ENCODE measurements around the gene CAMKMT.

CAMKMT gene

GRCh38 chr2:44324971-44325426 lies 36.7 kb upstream of the CAMKMT start:
- Histone ChIP-seq H3K27me3 (replicated peaks) (no peaks in the 10 kb centered on the region), H3K36me3 (replicated peaks) (peaks cover 37% of the 10 kb centered on the region), H3K4me3 (ENCODE audit: low read depth, low read length) (no peak overlapping the region), H3K27ac (no peak overlapping the region)
- TF ChIP-seq CTCF (IDR thresholded peaks at IDR 0.05; ENCODE audit: low read depth, low read length, missing control alignments) = no peak
- DNase-seq = peak; percentile 10
- in situ Hi-C loops (cut with HindIII; ENCODE audit: low pct_ligation_motif_present, low sequenced_read_pairs) = no loop called here

DNA sequence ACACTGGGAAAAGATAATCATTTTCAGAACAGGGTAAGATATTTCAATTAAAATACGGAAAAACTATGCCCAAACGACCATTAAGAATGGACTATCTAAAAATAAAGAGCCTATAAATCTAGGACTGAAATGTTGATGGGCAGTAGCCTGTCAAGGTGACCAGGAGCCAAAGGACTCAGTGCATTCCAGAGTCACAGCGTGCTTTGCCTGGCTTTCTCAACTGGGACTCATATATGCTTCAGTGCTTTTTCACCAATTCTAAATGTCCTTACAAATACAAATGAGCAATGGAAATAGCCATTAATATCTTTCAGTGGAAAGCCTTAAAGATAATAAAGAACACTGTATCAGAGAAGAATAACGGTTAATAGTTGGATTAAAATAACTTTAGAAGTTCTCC lies 35.9 kb upstream of the CAMKMT start:
- DNase-seq = no peak
- Histone ChIP-seq H3K4me3 (ENCODE audit: low read depth, low read length) (no peak overlapping the region), H3K27ac (no peak overlapping the region), H3K27me3 (replicated peaks) (no peaks in the 10 kb centered on the region), H3K36me3 (replicated peaks) (peaks cover 28% of the 10 kb centered on the region)
- in situ Hi-C loops (cut with HindIII; ENCODE audit: low pct_ligation_motif_present, low sequenced_read_pairs) = no loop called here
- no peak for TF ChIP-seq CTCF (IDR thresholded peaks at IDR 0.05; ENCODE audit: low read depth, low read length, missing control alignments)

- H3K4me3 ChIP-seq (ENCODE audit: low read depth, low read length) = no peak overlapping the region
- no peak for TF ChIP-seq CTCF (IDR thresholded peaks at IDR 0.05; ENCODE audit: low read depth, low read length, missing control alignments)
- H3K27ac ChIP-seq = no peak overlapping the region
- peaks cover 25% of the 10 kb centered on the region for H3K36me3 ChIP-seq (replicated peaks)
- no peaks in the 10 kb centered on the region for H3K27me3 ChIP-seq (replicated peaks)
- no peak for DNase-seq
- in situ Hi-C loops (cut with HindIII; ENCODE audit: low pct_ligation_motif_present, low sequenced_read_pairs) = no loop called here
Observed at GRCh38 chr2:44326548-44327264, 35.0 kb upstream of the CAMKMT start.

DNA sequence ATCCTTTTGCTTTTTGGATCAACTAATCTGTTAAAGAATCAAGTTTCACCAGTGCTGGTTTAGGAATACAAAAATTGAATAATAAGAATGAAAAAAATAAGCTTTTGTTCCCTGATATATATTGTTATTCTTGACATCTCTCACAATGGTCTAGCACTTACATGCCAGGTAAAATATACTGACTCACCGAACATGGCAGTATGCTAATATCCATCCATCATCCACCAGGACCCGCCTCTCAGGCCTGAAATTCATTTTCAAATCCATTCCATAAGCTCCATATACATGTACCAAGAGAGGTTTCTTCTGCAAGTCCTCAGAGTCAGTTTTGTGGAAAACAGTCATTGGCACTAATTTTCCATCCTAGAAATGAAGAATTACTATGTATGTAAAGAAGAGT lies 33.0 kb upstream of the CAMKMT start:
- no peak for DNase-seq
- no peak for TF ChIP-seq CTCF (IDR thresholded peaks at IDR 0.05; ENCODE audit: low read depth, low read length, missing control alignments)
- H3K27ac ChIP-seq = no peak overlapping the region
- in situ Hi-C loops (cut with HindIII; ENCODE audit: low pct_ligation_motif_present, low sequenced_read_pairs) = no loop called here
- H3K4me3 ChIP-seq (ENCODE audit: low read depth, low read length) = no peak overlapping the region
- peaks cover 14% of the 10 kb centered on the region for H3K36me3 ChIP-seq (replicated peaks)
- H3K27me3 ChIP-seq (replicated peaks) = no peaks in the 10 kb centered on the region

GRCh38 chr2:44329343-44329742 lies 32.4 kb upstream of the CAMKMT start:
- no peak for TF ChIP-seq CTCF (IDR thresholded peaks at IDR 0.05; ENCODE audit: low read depth, low read length, missing control alignments)
- Histone ChIP-seq H3K4me3 (ENCODE audit: low read depth, low read length) (no peak overlapping the region), H3K27ac (no peak overlapping the region), H3K36me3 (replicated peaks) (peaks cover 14% of the 10 kb centered on the region), H3K27me3 (replicated peaks) (no peaks in the 10 kb centered on the region)
- no peak for DNase-seq
- in situ Hi-C loops (cut with HindIII; ENCODE audit: low pct_ligation_motif_present, low sequenced_read_pairs) = no loop called here

DNA sequence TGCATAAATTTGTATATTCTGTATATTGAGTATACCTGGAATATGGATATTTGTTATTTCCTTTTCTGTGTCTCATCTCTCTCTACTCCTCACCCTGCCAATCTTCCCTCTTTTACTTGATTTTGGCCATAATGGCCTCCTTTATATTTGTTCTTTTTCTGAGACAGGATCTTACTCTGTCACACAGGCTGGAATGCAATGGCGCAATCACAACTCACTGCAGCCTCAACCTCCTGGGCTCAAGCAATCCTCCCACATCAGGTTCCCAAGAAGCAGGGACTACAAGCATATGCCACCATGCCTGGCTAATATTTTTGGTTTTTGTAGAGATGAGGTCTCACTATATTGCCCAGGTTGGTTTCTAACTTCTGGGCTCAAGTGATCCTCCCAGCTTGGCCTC lies 30.9 kb upstream of the CAMKMT start:
- TF ChIP-seq CTCF (IDR thresholded peaks at IDR 0.05; ENCODE audit: low read depth, low read length, missing control alignments) = no peak
- no peak overlapping the region for H3K27ac ChIP-seq
- in situ Hi-C loops (cut with HindIII; ENCODE audit: low pct_ligation_motif_present, low sequenced_read_pairs) = no loop called here
- H3K27me3 ChIP-seq (replicated peaks) = no peaks in the 10 kb centered on the region
- H3K4me3 ChIP-seq (ENCODE audit: low read depth, low read length) = no peak overlapping the region
- peak; percentile 27 for DNase-seq
- H3K36me3 ChIP-seq (replicated peaks) = peaks cover 14% of the 10 kb centered on the region

All from brain microvascular endothelial cell (primary cell).